T-helper 1 cell treated with Interleukin-12 subunit alpha and Interleukin-12 subunit beta and Interleukin-4 antibody, amounts not matched to agents 30 μg/mL and 1 μg/mL, for 36 hours (primary cell): Measurements from ENCODE around the gene CCDC148.
"Not testable (repeated sequence)": the region's sequence is repeated elsewhere in the genome, so short reads cannot be mapped to it uniquely, and the experiment has no call there.

Experiments used
- H3K27ac Mint-ChIP-seq: one replicate; pipeline ENCODE4 v1.8.0; 2021; ENCODE audit warnings: mild to moderate bottlenecking, mixed read lengths
- H3K27me3 Mint-ChIP-seq: one replicate; pipeline ENCODE4 v1.8.0; 2021; ENCODE audit warnings: low read depth, mixed read lengths
- H3K36me3 Mint-ChIP-seq: one replicate; pipeline ENCODE4 v1.8.0; 2021; ENCODE audit warnings: low read depth, mixed read lengths
- H3K4me1 Mint-ChIP-seq: one replicate; pipeline ENCODE4 v1.8.0; 2021; ENCODE audit warnings: low read depth, mixed read lengths
- H3K4me3 Mint-ChIP-seq: one replicate; pipeline ENCODE4 v1.8.0; 2021; ENCODE audit warnings: mild to moderate bottlenecking, moderate library complexity, mixed read lengths
- H3K9me3 Mint-ChIP-seq: one replicate; pipeline ENCODE4 v1.8.0; 2021; ENCODE audit warnings: mixed read lengths

Gene CCDC148

DNA sequence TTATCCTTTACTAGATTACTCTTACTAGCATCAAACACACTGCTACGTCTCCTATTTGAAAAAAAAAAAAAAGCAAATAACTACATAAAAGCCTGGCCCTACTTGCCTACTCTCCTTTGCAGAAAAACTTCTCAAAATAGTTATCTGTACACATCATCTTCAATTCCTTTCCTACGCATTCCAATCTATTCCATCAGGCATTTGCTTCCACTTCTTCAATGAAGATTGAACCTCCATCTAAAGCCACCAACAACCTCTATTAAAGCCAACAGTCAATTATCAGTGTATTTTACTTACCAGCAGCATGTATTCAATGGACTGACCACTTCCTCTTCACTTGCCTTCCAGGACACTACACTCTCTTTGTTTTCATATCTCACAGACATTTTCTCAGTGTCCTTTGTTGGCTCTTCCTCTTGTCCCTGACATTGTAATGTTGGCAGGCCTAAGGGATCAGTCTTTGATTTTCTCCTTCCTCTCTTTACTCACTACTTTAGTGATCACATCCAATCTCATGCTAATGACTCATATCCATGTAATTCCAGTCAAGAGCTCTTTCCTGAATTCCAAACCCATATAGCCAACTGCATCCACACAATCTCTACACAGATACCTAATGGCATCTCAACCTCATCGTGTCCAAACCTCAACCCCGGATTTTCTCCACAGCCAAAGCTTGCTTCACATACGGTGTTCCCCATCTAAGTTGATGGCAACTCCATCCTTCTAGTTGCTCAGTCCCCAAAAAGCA lies 131.3 kb downstream of the CCDC148 start:
- H3K27me3 Mint-ChIP-seq, result no peaks in the 10 kb centered on the region
- no peak overlapping the region for H3K4me3 Mint-ChIP-seq
- H3K9me3 Mint-ChIP-seq, result no peaks in the 10 kb centered on the region
- no peaks in the 10 kb centered on the region for H3K4me1 Mint-ChIP-seq
- no peaks in the 10 kb centered on the region for H3K36me3 Mint-ChIP-seq
- H3K27ac Mint-ChIP-seq, result no peak overlapping the region

DNA sequence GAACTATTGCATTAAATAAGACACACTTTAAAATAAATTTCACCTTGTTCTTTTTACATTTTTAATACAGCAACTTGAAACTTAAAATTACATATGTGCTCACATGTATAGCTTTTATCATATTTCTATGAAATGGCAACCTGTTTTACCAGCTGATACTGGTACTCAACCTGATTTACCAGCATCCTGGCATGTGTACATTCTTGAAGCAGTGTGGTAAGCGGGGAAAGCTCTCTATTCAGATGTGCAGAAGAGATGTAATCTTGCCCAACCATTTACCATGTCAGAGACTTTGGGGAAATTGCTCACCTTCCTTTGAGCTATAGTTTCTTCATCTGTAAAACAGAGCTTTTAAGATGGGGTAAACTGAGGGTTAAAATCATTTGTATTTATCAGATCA lies 133.2 kb downstream of the CCDC148 start:
- Mint-ChIP-seq H3K36me3 (no peaks in the 10 kb centered on the region), H3K4me1 (no peaks in the 10 kb centered on the region), H3K9me3 (no peaks in the 10 kb centered on the region), H3K27ac (no peak overlapping the region), H3K27me3 (no peaks in the 10 kb centered on the region), H3K4me3 (no peak overlapping the region)

DNA sequence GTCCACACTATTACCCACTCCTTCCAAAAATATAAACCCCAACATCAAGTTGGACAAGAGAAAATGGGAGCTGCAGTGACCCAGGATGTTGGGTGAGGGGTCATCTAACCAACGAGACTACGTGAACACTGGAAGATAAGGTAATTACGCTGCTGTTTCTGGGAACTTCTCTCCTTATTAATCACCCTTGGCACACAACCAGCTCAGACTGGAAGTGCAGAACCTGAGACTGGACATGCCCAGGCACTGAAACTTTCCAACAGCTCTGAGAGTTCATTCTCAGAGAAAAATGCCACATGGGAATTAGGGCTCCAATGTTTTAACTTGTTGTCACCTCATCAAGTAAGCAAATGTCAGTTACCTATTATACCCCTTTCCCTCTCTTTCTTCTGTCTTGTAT lies 135.3 kb downstream of the CCDC148 start:
- Mint-ChIP-seq H3K9me3 (no peaks in the 10 kb centered on the region), H3K27me3 (no peaks in the 10 kb centered on the region), H3K36me3 (no peaks in the 10 kb centered on the region)

DNA sequence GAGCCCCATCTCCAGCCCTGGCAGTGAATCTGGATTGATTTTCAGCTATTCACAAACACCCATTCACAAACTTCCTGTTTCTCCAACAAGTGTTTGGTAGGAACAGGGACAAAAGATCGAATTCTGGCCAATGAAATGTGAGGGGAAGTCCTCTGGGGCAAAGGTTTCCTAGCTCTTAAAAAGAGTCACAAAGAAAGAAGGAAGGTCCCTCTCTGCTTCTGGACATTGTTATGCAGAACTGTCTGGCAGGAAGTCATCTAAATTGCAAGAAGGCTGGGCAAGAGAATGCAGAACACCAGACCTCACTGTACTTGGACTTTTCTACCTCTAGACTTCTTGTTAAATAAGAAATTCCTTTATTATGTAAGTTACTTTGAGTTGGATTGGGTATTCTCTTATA lies 137.3 kb downstream of the CCDC148 start:
- H3K27me3 Mint-ChIP-seq, result no peaks in the 10 kb centered on the region
- H3K27ac Mint-ChIP-seq, result no peak overlapping the region
- H3K4me3 Mint-ChIP-seq, result no peak overlapping the region
- no peaks in the 10 kb centered on the region for H3K36me3 Mint-ChIP-seq
- no peaks in the 10 kb centered on the region for H3K9me3 Mint-ChIP-seq
- peaks cover 16% of the 10 kb centered on the region for H3K4me1 Mint-ChIP-seq

More for the DNA sequence above, 135.3 kb downstream of the CCDC148 start:
- H3K4me3 Mint-ChIP-seq, result no peak overlapping the region
- no peak overlapping the region for H3K27ac Mint-ChIP-seq
- H3K4me1 Mint-ChIP-seq, result peaks cover 11% of the 10 kb centered on the region

DNA sequence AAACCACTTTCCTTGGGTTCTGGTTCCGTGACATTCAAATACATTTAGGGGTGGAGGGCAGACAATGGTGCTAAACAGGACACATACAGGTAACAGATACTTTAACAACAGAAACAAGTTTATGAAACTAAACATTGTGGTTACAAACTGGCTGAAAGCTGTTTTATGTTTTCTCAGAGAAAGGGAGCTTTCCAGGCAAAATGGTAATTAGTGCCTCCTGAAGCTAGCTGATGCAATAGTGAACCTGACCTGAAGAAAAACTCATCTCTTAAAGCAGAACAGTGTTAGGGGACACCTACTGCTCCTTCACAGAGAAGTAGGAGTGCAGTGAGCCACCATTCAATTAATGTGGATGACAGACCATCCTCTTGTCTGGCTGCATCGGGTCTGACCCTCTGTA lies 138.9 kb downstream of the CCDC148 start:
- no peaks in the 10 kb centered on the region for H3K9me3 Mint-ChIP-seq
- no peak overlapping the region for H3K4me3 Mint-ChIP-seq
- H3K27me3 Mint-ChIP-seq, result no peaks in the 10 kb centered on the region
- H3K36me3 Mint-ChIP-seq, result no peaks in the 10 kb centered on the region
- H3K27ac Mint-ChIP-seq, result no peak overlapping the region
- peaks cover 16% of the 10 kb centered on the region for H3K4me1 Mint-ChIP-seq

DNA sequence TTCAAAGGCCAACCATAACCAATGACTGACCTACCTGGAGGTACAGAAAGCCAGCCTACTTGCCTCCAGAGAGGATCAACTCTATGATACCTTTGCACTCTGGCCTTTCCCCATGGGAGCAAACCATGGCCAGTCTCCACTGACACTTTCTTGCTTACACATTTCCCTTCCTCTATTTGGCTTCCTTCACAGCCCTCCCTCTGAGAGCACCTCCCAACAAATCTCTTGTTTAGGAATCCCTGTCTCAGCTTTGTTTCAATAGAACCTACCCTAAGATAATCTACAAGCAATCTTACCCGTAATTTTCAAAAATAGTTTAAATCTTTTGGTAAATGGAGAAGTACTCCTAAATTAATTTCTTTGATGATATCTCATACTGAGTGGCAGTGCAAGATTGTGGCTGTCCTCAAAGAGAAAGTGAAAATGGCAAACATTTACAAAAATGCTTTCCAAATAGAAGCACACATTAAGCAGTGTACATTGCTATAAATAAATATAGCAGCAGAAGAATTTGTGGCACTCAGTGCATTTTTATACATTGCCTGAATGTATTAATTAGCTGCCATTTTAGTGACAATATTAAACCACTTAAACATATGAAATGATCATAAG lies 140.6 kb downstream of the CCDC148 start:
- no peaks in the 10 kb centered on the region for H3K36me3 Mint-ChIP-seq
- H3K27ac Mint-ChIP-seq, result no peak overlapping the region
- peaks cover 16% of the 10 kb centered on the region for H3K4me1 Mint-ChIP-seq
- no peaks in the 10 kb centered on the region for H3K27me3 Mint-ChIP-seq
- no peak overlapping the region for H3K4me3 Mint-ChIP-seq
- H3K9me3 Mint-ChIP-seq, result no peaks in the 10 kb centered on the region

DNA sequence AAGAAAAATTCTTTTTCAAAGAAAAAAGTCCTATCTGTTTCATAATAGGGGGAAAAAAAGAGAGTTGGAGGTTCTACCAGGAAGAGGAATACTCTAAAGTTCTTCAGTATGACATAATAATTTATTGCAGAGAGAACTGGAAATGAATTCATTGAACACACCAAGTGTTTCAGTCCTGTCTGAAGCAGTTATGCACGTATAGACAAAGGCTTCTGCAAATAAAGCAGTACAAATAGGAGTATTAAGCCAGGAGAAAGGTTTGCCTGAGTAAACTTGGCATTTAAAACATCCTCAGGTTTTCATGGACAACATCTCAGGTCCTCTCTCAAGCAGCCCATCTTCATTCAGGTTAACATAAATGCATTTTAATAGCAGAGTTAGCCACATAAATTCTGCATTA lies 141.6 kb downstream of the CCDC148 start:
- Mint-ChIP-seq H3K27ac (no peak overlapping the region), H3K36me3 (no peaks in the 10 kb centered on the region), H3K4me3 (no peak overlapping the region), H3K4me1 (peaks cover 16% of the 10 kb centered on the region), H3K9me3 (no peaks in the 10 kb centered on the region), H3K27me3 (no peaks in the 10 kb centered on the region)

DNA sequence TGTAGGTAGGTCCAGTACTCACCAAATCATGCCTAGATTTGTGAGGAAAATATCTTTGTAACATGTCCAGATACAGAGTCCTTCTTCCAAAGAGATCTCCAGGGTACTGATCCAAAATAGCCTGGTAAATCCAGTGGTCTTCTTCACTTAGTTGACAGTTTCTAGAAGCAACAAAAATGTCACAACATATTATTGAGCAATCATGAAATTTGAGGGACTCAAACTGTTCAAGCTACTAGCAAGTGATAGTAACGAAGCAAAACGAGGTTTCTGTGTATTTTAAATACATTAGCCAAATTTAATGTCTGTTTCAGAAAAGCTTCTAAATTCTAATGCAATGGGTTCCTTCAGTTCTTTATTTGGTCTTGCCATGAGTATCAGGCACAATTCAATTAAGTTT lies 142.8 kb downstream of the CCDC148 start:
- Mint-ChIP-seq H3K27ac (no peak overlapping the region), H3K4me1 (peaks cover 16% of the 10 kb centered on the region), H3K27me3 (no peaks in the 10 kb centered on the region), H3K9me3 (no peaks in the 10 kb centered on the region), H3K36me3 (no peaks in the 10 kb centered on the region), H3K4me3 (no peak overlapping the region)

DNA sequence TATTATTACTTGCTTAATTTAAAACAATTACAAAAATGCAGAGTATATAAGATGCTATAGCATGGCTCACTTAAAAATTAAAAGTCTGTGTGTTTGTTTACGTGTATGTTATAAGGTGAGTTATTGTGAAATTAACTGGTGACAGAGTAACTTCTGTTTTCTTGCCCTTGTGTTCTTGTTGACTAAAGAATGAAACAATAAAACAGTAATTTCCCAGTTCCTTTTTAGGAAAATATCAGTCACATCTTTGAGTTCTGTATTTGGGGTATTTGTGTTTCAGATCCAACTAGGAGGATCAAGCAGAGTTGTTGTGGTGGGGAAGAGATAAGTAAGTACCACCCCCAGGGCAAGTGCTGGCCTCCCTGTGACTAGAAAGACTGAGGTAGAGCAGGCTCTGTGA lies 143.6 kb downstream of the CCDC148 start:
- Mint-ChIP-seq H3K9me3 (no peaks in the 10 kb centered on the region), H3K27ac (no peak overlapping the region), H3K27me3 (no peaks in the 10 kb centered on the region), H3K36me3 (no peaks in the 10 kb centered on the region), H3K4me3 (no peak overlapping the region), H3K4me1 (peaks cover 13% of the 10 kb centered on the region)

DNA sequence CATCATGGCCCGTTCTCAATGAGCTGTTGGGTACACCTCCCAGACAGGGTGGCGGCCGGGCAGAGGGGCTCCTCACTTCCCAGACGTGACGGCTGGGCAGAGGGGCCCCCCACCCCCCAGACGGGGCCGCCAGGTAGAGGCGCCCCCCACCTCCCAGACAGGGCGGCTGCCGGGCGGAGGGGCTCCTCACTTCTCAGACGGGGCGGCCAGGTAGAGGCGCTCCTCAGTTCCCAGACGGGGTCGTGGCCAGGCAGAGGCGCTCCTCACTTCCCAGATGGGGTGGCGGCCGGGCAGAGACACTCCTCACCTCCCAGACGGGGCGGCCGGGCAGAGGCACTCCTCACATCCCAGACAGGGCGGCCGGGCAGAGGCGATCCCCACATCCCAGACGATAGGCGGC lies 146.1 kb downstream of the CCDC148 start:
- not testable (repeated sequence) for H3K4me3 Mint-ChIP-seq, H3K27ac Mint-ChIP-seq, H3K36me3 Mint-ChIP-seq, H3K27me3 Mint-ChIP-seq, H3K9me3 Mint-ChIP-seq, H3K4me1 Mint-ChIP-seq

DNA sequence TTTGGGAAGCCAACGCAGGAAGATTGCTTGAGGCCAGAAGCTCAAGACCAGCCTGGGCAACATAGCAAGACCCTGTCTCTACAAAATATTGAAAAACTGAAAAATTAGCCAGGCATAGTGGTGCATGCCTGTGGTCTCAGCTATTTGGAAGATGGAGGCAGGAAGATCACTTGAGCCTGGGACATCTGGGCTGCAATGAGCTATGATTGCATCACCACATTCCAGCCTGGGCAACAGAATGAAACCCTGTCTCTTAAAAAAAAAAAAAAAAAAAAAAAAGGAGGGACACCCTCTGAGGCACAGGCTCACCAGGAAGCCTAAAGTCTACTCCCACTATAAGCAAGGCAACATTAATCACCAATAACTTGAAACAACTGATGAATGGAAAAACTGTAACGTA lies 151.1 kb downstream of the CCDC148 start:
- Mint-ChIP-seq H3K9me3 (no peaks in the 10 kb centered on the region), H3K36me3 (no peaks in the 10 kb centered on the region), H3K27ac (no peak overlapping the region), H3K4me3 (no peak overlapping the region), H3K27me3 (no peaks in the 10 kb centered on the region), H3K4me1 (no peaks in the 10 kb centered on the region)

DNA sequence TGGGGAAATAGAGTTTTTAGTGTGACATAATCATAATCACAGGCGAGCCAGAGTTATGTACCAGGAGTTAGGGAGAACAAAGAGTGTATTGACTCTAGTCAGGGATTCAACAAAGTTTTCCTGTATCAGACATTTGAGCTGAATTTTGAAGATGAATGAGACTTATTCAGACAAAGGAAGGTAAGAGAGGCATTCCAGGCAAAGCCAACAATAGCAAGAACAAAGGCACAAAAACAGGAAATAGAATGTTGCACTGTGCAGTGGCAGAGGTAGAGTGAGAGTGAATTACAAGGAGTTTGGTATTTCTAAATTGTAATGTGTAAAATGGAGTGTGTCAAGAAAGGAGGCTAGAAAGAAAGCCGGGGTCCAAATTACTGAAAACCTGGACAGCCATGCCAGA lies 156.2 kb downstream of the CCDC148 start:
- Mint-ChIP-seq H3K27me3 (peaks cover 5% of the 10 kb centered on the region), H3K4me3 (no peak overlapping the region), H3K4me1 (no peaks in the 10 kb centered on the region), H3K36me3 (no peaks in the 10 kb centered on the region), H3K27ac (no peak overlapping the region), H3K9me3 (no peaks in the 10 kb centered on the region)

DNA sequence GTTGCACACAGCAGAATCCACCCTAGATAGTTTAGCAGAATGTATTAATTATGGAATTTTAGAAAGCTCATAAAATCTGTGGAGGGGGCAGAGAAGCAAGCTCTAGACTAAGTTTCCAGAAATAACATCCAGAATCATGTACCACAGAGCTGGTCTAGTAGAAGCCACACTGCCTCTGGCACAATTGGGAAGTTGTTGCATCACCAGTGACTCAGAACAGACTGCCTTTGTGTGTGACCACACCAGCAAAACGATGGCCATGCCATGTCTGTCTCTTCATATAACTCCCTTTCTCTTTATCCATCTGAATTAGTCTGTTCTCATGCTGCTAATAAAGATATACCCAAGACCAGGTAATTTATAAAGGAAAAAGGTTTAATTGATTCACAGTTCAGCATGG lies 158.9 kb downstream of the CCDC148 start:
- Mint-ChIP-seq H3K9me3 (no peaks in the 10 kb centered on the region), H3K4me1 (no peaks in the 10 kb centered on the region), H3K36me3 (no peaks in the 10 kb centered on the region), H3K27ac (no peak overlapping the region), H3K27me3 (peaks cover 5% of the 10 kb centered on the region), H3K4me3 (no peak overlapping the region)

DNA sequence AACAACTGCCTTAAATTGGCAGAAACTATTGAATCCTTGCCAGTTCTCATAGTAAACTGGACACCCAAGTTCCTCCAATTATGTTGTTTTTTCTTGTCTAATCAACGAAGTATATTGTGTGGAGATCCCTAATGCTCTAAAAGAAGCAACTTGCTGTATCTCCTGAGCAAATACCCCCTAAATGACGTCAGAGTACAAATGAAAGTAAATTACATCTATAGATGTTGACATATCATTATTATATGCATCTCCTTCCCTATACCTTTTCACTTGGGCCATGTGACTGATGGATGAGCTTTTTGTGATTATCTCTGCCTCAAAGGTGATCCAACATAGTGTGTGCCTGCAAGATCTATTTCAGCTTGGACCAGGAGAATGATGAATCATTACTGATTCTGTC lies 159.4 kb downstream of the CCDC148 start:
- Mint-ChIP-seq H3K4me1 (no peaks in the 10 kb centered on the region), H3K9me3 (no peaks in the 10 kb centered on the region), H3K4me3 (no peak overlapping the region), H3K27ac (no peak overlapping the region), H3K36me3 (no peaks in the 10 kb centered on the region), H3K27me3 (peaks cover 5% of the 10 kb centered on the region)

DNA sequence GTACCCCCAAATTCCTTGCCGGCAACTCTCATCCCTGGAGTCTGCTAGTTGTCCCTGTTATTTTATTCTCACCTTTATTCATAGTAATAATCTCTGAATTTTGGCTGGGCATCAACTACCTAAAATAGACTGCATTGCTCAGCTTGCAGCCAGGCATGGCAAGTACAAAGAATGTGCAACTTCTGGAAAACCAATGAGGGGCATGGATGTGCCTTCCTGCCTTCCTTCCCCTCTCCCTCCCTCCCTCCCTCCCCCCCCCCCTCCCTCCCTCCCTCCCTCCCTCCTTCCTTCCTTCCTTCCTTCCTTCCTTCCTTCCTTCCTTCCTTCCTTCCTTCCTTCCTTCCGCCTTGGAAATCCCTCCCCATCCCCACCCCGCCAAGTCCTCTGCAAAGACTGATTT lies 162.8 kb downstream of the CCDC148 start:
- no peak overlapping the region for H3K27ac Mint-ChIP-seq
- no peaks in the 10 kb centered on the region for H3K9me3 Mint-ChIP-seq
- no peaks in the 10 kb centered on the region for H3K4me1 Mint-ChIP-seq
- no peaks in the 10 kb centered on the region for H3K36me3 Mint-ChIP-seq
- H3K4me3 Mint-ChIP-seq, result no peak overlapping the region
- no peaks in the 10 kb centered on the region for H3K27me3 Mint-ChIP-seq
